ENCODE results near the gene SPO11. TPM values are rescaled to one million over a fixed set of nuclear protein-coding genes. Genes with fewer than 3 reads are reported as not detected.

SPO11 gene
- total RNA-seq, 1 experiment from 2014 or later, result not detected

DNA sequence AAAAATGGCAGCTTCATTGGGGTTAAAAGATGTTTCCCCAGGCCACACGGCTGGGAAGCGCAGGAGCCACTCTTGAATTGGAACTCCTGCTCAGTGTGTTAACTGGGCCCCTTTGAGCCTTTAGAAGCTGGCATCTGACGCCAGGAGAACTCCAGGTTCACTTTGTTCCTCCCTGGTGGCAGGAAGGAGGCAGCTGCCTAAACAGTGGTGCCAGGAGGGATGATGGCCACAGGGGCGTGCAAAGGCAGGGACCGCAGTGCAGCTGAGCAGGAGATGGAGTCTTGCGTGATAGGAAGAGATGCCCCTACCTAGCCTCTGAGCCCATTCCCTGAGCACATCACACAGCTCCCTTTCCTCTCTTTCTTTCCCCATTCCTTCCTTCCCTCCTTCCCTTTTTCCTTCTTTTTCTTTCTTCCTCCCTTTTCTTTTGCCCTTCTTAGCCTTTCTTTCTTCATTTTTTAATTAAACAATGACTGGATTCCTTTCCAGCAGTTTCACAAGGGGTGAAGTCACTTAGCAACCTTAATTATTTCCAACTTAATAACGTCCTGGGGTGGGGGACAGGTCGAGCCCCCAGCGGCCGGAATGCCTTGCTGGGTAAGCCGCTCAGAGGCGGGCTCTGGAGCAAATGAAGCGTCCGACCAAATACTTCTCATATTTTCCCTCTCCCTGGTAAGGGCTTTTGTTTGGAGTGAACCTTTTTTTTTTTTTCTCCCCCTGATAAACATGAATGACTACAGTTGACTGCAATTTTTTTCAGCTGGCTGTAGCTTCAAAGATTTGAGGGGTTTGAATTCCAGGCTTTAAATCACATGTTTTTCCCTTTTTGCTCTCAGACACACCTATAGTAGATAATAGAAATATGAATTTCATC is 42.4 kb upstream of the SPO11 start:
- no peak overlapping the region for H2AFZ ChIP-seq (ENCODE audit: low read length)
- H3K9ac ChIP-seq (ENCODE audit: low read length), result no peak overlapping the region
- no peak for ATAC-seq
- no peaks in the 10 kb centered on the region for H4K20me1 ChIP-seq (ENCODE audit: low read length)
- no peaks in the 10 kb centered on the region for H3K79me2 ChIP-seq (ENCODE audit: low read length)
- POLR2A ChIA-PET (ENCODE audit: unreplicated experiment), result no interaction called here
- H3F3A ChIP-seq (ENCODE audit: low read length, unreplicated experiment), result no peaks in the 10 kb centered on the region
- TF ChIP-seq EZH2 (IDR thresholded peaks at IDR 0.05; ENCODE audit: low read length, unreplicated experiment) (no peak), EZH2phosphoT487 (IDR thresholded peaks at IDR 0.05; ENCODE audit: borderline replicate concordance, low read length) (no peak)
- TF ChIP-seq, protein P1, sequence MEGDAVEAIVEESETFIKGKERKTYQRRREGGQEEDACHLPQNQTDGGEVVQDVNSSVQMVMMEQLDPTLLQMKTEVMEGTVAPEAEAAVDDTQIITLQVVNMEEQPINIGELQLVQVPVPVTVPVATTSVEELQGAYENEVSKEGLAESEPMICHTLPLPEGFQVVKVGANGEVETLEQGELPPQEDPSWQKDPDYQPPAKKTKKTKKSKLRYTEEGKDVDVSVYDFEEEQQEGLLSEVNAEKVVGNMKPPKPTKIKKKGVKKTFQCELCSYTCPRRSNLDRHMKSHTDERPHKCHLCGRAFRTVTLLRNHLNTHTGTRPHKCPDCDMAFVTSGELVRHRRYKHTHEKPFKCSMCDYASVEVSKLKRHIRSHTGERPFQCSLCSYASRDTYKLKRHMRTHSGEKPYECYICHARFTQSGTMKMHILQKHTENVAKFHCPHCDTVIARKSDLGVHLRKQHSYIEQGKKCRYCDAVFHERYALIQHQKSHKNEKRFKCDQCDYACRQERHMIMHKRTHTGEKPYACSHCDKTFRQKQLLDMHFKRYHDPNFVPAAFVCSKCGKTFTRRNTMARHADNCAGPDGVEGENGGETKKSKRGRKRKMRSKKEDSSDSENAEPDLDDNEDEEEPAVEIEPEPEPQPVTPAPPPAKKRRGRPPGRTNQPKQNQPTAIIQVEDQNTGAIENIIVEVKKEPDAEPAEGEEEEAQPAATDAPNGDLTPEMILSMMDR (conservative IDR thresholded peaks at IDR 0.05; ENCODE audit: low read depth, low read length), result no peak
- no peaks in the 10 kb centered on the region for H3K9me2 ChIP-seq (replicated peaks; ENCODE audit: low read length)
- H3K9me3 ChIP-seq (ENCODE audit: low read length), result no peaks in the 10 kb centered on the region
- intact Hi-C loops (cut with micrococcal nuclease), result no loop called here
- no peak for DNase-seq
- peaks cover 95% of the 10 kb centered on the region for H3K27me3 ChIP-seq (ENCODE audit: low read length)
- CTCF ChIA-PET, result interaction anchor here (0.6 kb wide), 1 partner anchor 22 kb away, joined by 5 read pairs; no protein-coding TSS in a partner anchor
- H3K27ac ChIP-seq (ENCODE audit: low read length), result no peak overlapping the region
- no TSS peak for BruUV-seq (replicated peaks)
- no peaks in the 10 kb centered on the region for H3K36me3 ChIP-seq (ENCODE audit: low read depth, low read length)
- H3K4me1 ChIP-seq (ENCODE audit: insufficient read depth, low read length), result no peaks in the 10 kb centered on the region
- H3K4me2 ChIP-seq (ENCODE audit: low read length), result no peak overlapping the region
- H3K4me3 ChIP-seq (ENCODE audit: low read length), result no peak overlapping the region

DNA sequence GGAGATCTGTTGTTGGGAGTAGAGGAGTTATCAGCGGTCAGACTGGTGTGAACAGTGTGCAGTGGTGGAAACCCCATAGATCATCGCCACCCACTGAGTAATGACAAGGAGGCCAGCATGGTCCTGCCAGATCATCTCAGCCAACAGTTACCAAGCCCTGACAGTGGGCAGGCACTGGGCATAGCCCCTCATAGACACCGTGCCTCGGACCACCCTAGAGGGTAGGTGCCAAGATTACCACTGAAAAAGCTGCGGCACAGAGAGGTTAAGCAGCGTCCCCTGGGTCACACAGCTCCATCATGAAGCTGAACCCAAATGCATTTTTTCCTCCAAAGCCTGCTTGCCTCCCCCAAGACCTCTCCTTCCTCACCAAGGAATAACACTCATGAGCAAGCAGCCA is 41.7 kb upstream of the SPO11 start:
- no peak for ATAC-seq
- intact Hi-C loops (cut with micrococcal nuclease), result no loop called here

More for the DNA sequence above, 41.7 kb upstream of the SPO11 start:
- Histone ChIP-seq H3K9me2 (replicated peaks; ENCODE audit: low read length) (no peaks in the 10 kb centered on the region), H3K27ac (ENCODE audit: low read length) (no peak overlapping the region), H3K4me2 (ENCODE audit: low read length) (no peak overlapping the region), H2AFZ (ENCODE audit: low read length) (no peak overlapping the region), H3K36me3 (ENCODE audit: low read depth, low read length) (no peaks in the 10 kb centered on the region), H4K20me1 (ENCODE audit: low read length) (no peaks in the 10 kb centered on the region), H3K9me3 (ENCODE audit: low read length) (no peaks in the 10 kb centered on the region), H3K9ac (ENCODE audit: low read length) (no peak overlapping the region), H3K4me1 (ENCODE audit: insufficient read depth, low read length) (no peaks in the 10 kb centered on the region), H3K4me3 (ENCODE audit: low read length) (no peak overlapping the region), H3F3A (ENCODE audit: low read length, unreplicated experiment) (no peaks in the 10 kb centered on the region), H3K27me3 (ENCODE audit: low read length) (peaks cover 95% of the 10 kb centered on the region), H3K79me2 (ENCODE audit: low read length) (no peaks in the 10 kb centered on the region)
- BruUV-seq (replicated peaks), result no TSS peak
- ChIA-PET POLR2A (ENCODE audit: unreplicated experiment) (no interaction called here), CTCF (interaction anchor here (0.6 kb wide), 1 partner anchor 22 kb away, joined by 5 read pairs; no protein-coding TSS in a partner anchor)
- DNase-seq, result no peak
- TF ChIP-seq EZH2phosphoT487 (IDR thresholded peaks at IDR 0.05; ENCODE audit: borderline replicate concordance, low read length), result no peak
- TF ChIP-seq, protein P1 (conservative IDR thresholded peaks at IDR 0.05; ENCODE audit: low read depth, low read length), result no peak
- no peak for TF ChIP-seq EZH2 (IDR thresholded peaks at IDR 0.05; ENCODE audit: low read length, unreplicated experiment)

All from PC-3 (cell line).